SK-N-SH (cell line): Measurements from ENCODE around the gene FOXF1. TPM values are rescaled to one million over a fixed set of nuclear protein-coding genes. Genes with fewer than 3 reads are reported as not detected.

Experiments used
- CTCF ChIA-PET: fragments of 300-600, 350-600 bp; formaldehyde crosslinking; extraction: SDS; loops from one replicate; lab custom pipeline; 2021; lab: Yijun Ruan, JAX
- POLR2A ChIA-PET: fragments of 350-600 bp; sonication (Branson Sonifier 250); formaldehyde crosslinking; extraction: SDS; loops from one replicate; lab custom pipeline; 2020; ENCODE audit warnings: antibody characterized with exemption, inconsistent platforms; lab: Yijun Ruan, JAX
- DNase-seq: peaks from one replicate; pipeline ENCODE4 v3.0.0; 2012
- H2AFZ ChIP-seq: fragments of 200-600 bp; sonication (generic); 2 replicates; pipeline ENCODE4 v1.8.1; 2016; ENCODE audit warnings: antibody characterized with exemption, mild to moderate bottlenecking, low read depth
- H3F3A ChIP-seq: fragments of 200-600 bp; sonication (generic); replicated peaks from 2 replicates; pipeline ENCODE3; 2016; ENCODE audit warnings: antibody characterized with exemption, mild to moderate bottlenecking; ENCODE audit not compliant: insufficient read depth
- H3K27ac ChIP-seq, 2 experiments: fragments of 200-500 bp in 1 of 2; fragments of 200-600 bp in 1 of 2; sonication (Bioruptor generic) in 1 of 2; sonication (generic), shearing (Covaris generic) in 1 of 2; 2 replicates each; pipeline versions ENCODE4 v1.5.1 to v1.6.1; 2014 to 2016; ENCODE audit warnings: low read depth in 2 of 2, inconsistent platforms in 1 of 2, low read length in 1 of 2, mild to moderate bottlenecking in 1 of 2, mixed read lengths in 1 of 2
- H3K27me3 ChIP-seq: fragments of 200-600 bp; sonication (generic), shearing (Covaris generic); 2 replicates; pipeline ENCODE4 v1.6.1; 2016; ENCODE audit warnings: mixed run types; ENCODE audit not compliant: insufficient read depth
- H3K36me3 ChIP-seq, 2 experiments: fragments of 200-500 bp in 1 of 2; fragments of 200-600 bp in 1 of 2; sonication (Bioruptor generic) in 1 of 2; sonication (generic) in 1 of 2; replicated peaks in 1 of 2; 2 replicates each; pipeline versions ENCODE3 to v1.5.1; 2014 to 2016; ENCODE audit warnings: low read length in 1 of 2, mild to moderate bottlenecking in 1 of 2; ENCODE audit not compliant: insufficient read depth in 2 of 2, control insufficient read depth in 1 of 2
- H3K4me1 ChIP-seq, 2 experiments: fragments of 200-500 bp in 1 of 2; fragments of 200-600 bp in 1 of 2; sonication (Bioruptor generic) in 1 of 2; sonication (generic), shearing (Covaris generic) in 1 of 2; 2 replicates each; pipeline versions ENCODE4 v1.5.1 to v1.6.1; 2014 to 2016; ENCODE audit warnings: low read depth in 1 of 2, low read length in 1 of 2, mixed run types in 1 of 2; ENCODE audit not compliant: insufficient read depth in 2 of 2, control insufficient read depth in 1 of 2
- H3K4me2 ChIP-seq: fragments of 200-600 bp; sonication (generic), shearing (Covaris generic); 2 replicates; pipeline ENCODE4 v1.6.1; 2017; ENCODE audit warnings: mixed run types
- H3K4me3 ChIP-seq, 2 experiments: fragments of 200-500 bp in 1 of 2; fragments of 200-600 bp in 1 of 2; sonication (Bioruptor generic) in 1 of 2; sonication (generic), shearing (Covaris generic) in 1 of 2; 2 replicates each; pipeline versions ENCODE4 v1.5.1 to v1.8.1; 2014 to 2016; ENCODE audit warnings: low read depth in 2 of 2, inconsistent platforms in 1 of 2, low read length in 1 of 2, mild to moderate bottlenecking in 1 of 2, mixed read lengths in 1 of 2, moderate library complexity in 1 of 2
- H3K79me2 ChIP-seq: fragments of 200-600 bp; sonication (generic); 2 replicates; pipeline ENCODE4 v1.8.1; 2017; ENCODE audit warnings: mild to moderate bottlenecking; ENCODE audit not compliant: insufficient read depth
- H3K9ac ChIP-seq: fragments of 200-600 bp; sonication (generic); 2 replicates; pipeline ENCODE4 v1.6.1; 2017; ENCODE audit warnings: mixed run types
- H3K9me2 ChIP-seq: fragments of 200-600 bp; sonication (generic); 2 replicates; pipeline ENCODE4 v1.6.1; 2017; ENCODE audit warnings: mixed run types
- H3K9me3 ChIP-seq: fragments of 200-600 bp; sonication (generic); 2 replicates; pipeline ENCODE4 v1.6.1; 2017; ENCODE audit warnings: mixed run types, mild to moderate bottlenecking, moderate library complexity
- H4K20me1 ChIP-seq: fragments of 200-600 bp; sonication (generic); 2 replicates; pipeline ENCODE4 v1.6.1; 2017; ENCODE audit warnings: mild to moderate bottlenecking, mixed run types; ENCODE audit not compliant: insufficient read depth
- ELF1 ChIP-seq: IDR thresholded peaks from 2 replicates; pipeline ENCODE4 v1.4.0; 2012
- EP300 ChIP-seq, 2 experiments: IDR thresholded peaks; 2 replicates each; pipeline versions ENCODE4 v1.4.0 to v1.6.1; 2012; ENCODE audit warnings: borderline replicate concordance in 1 of 2, low read depth in 1 of 2, low read length in 1 of 2
- GABPA ChIP-seq: IDR thresholded peaks from 2 replicates; pipeline ENCODE4 v1.4.0; 2012; ENCODE audit warnings: low read depth, mild to moderate bottlenecking
- IRF3 ChIP-seq: fragments of 150-350 bp; IDR thresholded peaks from 2 replicates; pipeline ENCODE4 v1.6.1; 2016; ENCODE audit warnings: mild to moderate bottlenecking, low read depth, low read length
- JUND ChIP-seq: IDR thresholded peaks from 2 replicates; pipeline ENCODE4 v1.4.0; 2012
- MAX ChIP-seq: IDR thresholded peaks from 2 replicates; pipeline ENCODE4 v1.4.0; 2012; ENCODE audit warnings: low read depth
- MXI1 ChIP-seq: IDR thresholded peaks from 2 replicates; pipeline ENCODE4 v1.6.1; 2012; ENCODE audit warnings: mild to moderate bottlenecking, low read depth, low read length, improper control_type of control experiment
- NFIC ChIP-seq: IDR thresholded peaks from 2 replicates; pipeline ENCODE4 v1.4.0; 2012; ENCODE audit warnings: borderline replicate concordance
- RAD21 ChIP-seq: IDR thresholded peaks from 2 replicates; pipeline ENCODE4 v1.6.1; 2012; ENCODE audit warnings: mild to moderate bottlenecking, low read length
- RCOR1 ChIP-seq: fragments of 150-350 bp; IDR thresholded peaks from 2 replicates; pipeline ENCODE4 v1.6.1; 2017; ENCODE audit warnings: antibody characterized with exemption, low read length
- RFX5 ChIP-seq: IDR thresholded peaks from 2 replicates; pipeline ENCODE4 v1.6.1; 2012; ENCODE audit warnings: mild to moderate bottlenecking, improper control_type of control experiment, low read length
- SIN3A ChIP-seq: IDR thresholded peaks from 2 replicates; pipeline ENCODE4 v1.6.1; 2012; ENCODE audit warnings: low read depth, mild to moderate bottlenecking, low read length, moderate library complexity, borderline replicate concordance
- TAF1 ChIP-seq: IDR thresholded peaks from 2 replicates; pipeline ENCODE4 v1.6.1; 2012; ENCODE audit warnings: low read depth, mild to moderate bottlenecking, low read length, moderate library complexity, borderline replicate concordance
- TCF12 ChIP-seq: IDR thresholded peaks from 2 replicates; pipeline ENCODE4 v1.4.0; 2012
- TEAD4 ChIP-seq: IDR thresholded peaks from 2 replicates; pipeline ENCODE4 v1.4.0; 2012; ENCODE audit warnings: mild to moderate bottlenecking, borderline replicate concordance; ENCODE audit not compliant: insufficient read depth
- WGBS: methylation state at CpG from one replicate; pipeline ENCODE4 v1.1.6; 2017; ENCODE audit warnings: low lambda C conversion rate; 5-methylcytosine and 5-hydroxymethylcytosine counted together
- polyA plus RNA-seq, 3 experiments: library from polyadenylated mRNA; depleted of rRNA; stranded (reverse); fragments of >200 nt; gene quantifications; 2 replicates each; pipeline ENCODE4 v1.2.3, GENCODE V29; 2012
- TF ChIP-seq, protein P1 (sequence below): IDR thresholded peaks from 2 replicates; pipeline ENCODE4 v1.4.0; 2012; ENCODE audit warnings: low read depth, borderline replicate concordance
- TF ChIP-seq, protein P2 (sequence below): IDR thresholded peaks from 2 replicates; pipeline ENCODE4 v1.6.1; 2012; ENCODE audit warnings: mild to moderate bottlenecking, low read depth, low read length, moderate library complexity
- TF ChIP-seq, protein P3 (sequence below): fragments of 200-600 bp; sonication (generic); IDR thresholded peaks from 2 replicates; pipeline ENCODE4 v1.6.1; 2017; ENCODE audit warnings: antibody characterized with exemption, mild to moderate bottlenecking, moderate library complexity

FOXF1 gene
- polyA plus RNA-seq, 1 of the 3 experiments (the other 2 are of a cell fraction), result 0.02 TPM

GRCh38 chr16:86540894-86541293 lies 30.6 kb downstream of the FOXF1 start:
- H3K27ac ChIP-seq, result no peak overlapping the region
- DNase-seq, result no peak
- no peaks in the 10 kb centered on the region for H3K4me1 ChIP-seq
- CTCF ChIA-PET, result no interaction called here
- POLR2A ChIA-PET, result no interaction called here
- H3K4me3 ChIP-seq, result no peak overlapping the region
- no peaks in the 10 kb centered on the region for H4K20me1 ChIP-seq
- no peak overlapping the region for H3K4me2 ChIP-seq
- TF ChIP-seq RCOR1, result no peak
- no peak for TF ChIP-seq TCF12
- TF ChIP-seq TAF1, result no peak
- TF ChIP-seq, all 33 proteins: peak for 0
- Histone ChIP-seq H3K36me3 (peaks cover 20 to 63% of the 10 kb centered on the region in 2 experiments), H3F3A (no peaks in the 10 kb centered on the region), H3K9ac (no peak overlapping the region), H2AFZ (no peak overlapping the region), H3K79me2 (no peaks in the 10 kb centered on the region), H3K27me3 (no peaks in the 10 kb centered on the region), H3K9me2 (no peaks in the 10 kb centered on the region), H3K9me3 (no peaks in the 10 kb centered on the region)
- WGBS, result 97% methylated on average over 6 of the region's 6 CpGs

DNA sequence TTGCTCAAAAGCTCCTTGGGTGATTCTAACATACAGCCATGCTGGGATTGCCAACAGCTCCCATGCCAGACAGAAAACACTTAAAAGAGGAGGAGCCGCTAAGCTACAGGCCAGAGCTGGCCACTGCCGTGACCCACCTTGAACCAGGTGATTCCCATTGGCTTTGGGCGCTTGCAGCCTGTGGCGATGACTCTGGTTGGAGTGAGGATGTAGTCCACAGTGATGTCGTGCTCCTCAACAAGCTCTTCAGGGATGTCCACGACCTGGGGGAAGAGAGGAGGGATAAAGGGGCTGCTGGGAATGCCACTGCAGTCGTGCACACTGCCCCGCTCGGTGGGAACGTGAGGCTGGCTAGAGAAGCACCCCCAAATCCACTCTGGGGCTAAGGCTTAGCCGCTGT lies 31.2 kb downstream of the FOXF1 start:
- Histone ChIP-seq H3F3A (no peaks in the 10 kb centered on the region), H4K20me1 (no peaks in the 10 kb centered on the region), H3K9me2 (no peaks in the 10 kb centered on the region), H3K9me3 (no peaks in the 10 kb centered on the region), H3K9ac (no peak overlapping the region), H3K27ac (no peak overlapping the region), H3K4me1 (no peaks in the 10 kb centered on the region), H3K4me3 (no peak overlapping the region), H3K27me3 (no peaks in the 10 kb centered on the region), H3K4me2 (no peak overlapping the region), H3K36me3 (peaks cover 20 to 68% of the 10 kb centered on the region in 2 experiments), H2AFZ (no peak overlapping the region), H3K79me2 (no peaks in the 10 kb centered on the region)
- no peak for DNase-seq
- WGBS, result 78% methylated on average over 7 of the region's 11 CpGs
- TF ChIP-seq MXI1 (no peak), ELF1 (no peak), GABPA (no peak), RFX5 (no peak), EP300 (IDR thresholded peaks at IDR 0.05; ENCODE audit: borderline replicate concordance in 1 of 2, low read depth in 1 of 2, low read length in 1 of 2) (no peak), JUND (no peak), NFIC (no peak), MAX (no peak), IRF3 (no peak), TEAD4 (no peak), RAD21 (no peak), SIN3A (no peak)
- TF ChIP-seq, protein P1, sequence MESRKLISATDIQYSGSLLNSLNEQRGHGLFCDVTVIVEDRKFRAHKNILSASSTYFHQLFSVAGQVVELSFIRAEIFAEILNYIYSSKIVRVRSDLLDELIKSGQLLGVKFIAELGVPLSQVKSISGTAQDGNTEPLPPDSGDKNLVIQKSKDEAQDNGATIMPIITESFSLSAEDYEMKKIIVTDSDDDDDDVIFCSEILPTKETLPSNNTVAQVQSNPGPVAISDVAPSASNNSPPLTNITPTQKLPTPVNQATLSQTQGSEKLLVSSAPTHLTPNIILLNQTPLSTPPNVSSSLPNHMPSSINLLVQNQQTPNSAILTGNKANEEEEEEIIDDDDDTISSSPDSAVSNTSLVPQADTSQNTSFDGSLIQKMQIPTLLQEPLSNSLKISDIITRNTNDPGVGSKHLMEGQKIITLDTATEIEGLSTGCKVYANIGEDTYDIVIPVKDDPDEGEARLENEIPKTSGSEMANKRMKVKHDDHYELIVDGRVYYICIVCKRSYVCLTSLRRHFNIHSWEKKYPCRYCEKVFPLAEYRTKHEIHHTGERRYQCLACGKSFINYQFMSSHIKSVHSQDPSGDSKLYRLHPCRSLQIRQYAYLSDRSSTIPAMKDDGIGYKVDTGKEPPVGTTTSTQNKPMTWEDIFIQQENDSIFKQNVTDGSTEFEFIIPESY, result no peak
- TF ChIP-seq, protein P2, sequence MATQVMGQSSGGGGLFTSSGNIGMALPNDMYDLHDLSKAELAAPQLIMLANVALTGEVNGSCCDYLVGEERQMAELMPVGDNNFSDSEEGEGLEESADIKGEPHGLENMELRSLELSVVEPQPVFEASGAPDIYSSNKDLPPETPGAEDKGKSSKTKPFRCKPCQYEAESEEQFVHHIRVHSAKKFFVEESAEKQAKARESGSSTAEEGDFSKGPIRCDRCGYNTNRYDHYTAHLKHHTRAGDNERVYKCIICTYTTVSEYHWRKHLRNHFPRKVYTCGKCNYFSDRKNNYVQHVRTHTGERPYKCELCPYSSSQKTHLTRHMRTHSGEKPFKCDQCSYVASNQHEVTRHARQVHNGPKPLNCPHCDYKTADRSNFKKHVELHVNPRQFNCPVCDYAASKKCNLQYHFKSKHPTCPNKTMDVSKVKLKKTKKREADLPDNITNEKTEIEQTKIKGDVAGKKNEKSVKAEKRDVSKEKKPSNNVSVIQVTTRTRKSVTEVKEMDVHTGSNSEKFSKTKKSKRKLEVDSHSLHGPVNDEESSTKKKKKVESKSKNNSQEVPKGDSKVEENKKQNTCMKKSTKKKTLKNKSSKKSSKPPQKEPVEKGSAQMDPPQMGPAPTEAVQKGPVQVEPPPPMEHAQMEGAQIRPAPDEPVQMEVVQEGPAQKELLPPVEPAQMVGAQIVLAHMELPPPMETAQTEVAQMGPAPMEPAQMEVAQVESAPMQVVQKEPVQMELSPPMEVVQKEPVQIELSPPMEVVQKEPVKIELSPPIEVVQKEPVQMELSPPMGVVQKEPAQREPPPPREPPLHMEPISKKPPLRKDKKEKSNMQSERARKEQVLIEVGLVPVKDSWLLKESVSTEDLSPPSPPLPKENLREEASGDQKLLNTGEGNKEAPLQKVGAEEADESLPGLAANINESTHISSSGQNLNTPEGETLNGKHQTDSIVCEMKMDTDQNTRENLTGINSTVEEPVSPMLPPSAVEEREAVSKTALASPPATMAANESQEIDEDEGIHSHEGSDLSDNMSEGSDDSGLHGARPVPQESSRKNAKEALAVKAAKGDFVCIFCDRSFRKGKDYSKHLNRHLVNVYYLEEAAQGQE, result no peak
- TF ChIP-seq, protein P3, sequence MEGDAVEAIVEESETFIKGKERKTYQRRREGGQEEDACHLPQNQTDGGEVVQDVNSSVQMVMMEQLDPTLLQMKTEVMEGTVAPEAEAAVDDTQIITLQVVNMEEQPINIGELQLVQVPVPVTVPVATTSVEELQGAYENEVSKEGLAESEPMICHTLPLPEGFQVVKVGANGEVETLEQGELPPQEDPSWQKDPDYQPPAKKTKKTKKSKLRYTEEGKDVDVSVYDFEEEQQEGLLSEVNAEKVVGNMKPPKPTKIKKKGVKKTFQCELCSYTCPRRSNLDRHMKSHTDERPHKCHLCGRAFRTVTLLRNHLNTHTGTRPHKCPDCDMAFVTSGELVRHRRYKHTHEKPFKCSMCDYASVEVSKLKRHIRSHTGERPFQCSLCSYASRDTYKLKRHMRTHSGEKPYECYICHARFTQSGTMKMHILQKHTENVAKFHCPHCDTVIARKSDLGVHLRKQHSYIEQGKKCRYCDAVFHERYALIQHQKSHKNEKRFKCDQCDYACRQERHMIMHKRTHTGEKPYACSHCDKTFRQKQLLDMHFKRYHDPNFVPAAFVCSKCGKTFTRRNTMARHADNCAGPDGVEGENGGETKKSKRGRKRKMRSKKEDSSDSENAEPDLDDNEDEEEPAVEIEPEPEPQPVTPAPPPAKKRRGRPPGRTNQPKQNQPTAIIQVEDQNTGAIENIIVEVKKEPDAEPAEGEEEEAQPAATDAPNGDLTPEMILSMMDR, result no peak
- ChIA-PET CTCF (no interaction called here), POLR2A (no interaction called here)
